IgD-negative memory B cell (primary cell): ENCODE data around the gene TEX19. TPM values are rescaled to one million over a fixed set of nuclear protein-coding genes. Genes with fewer than 3 reads are reported as not detected.
"Not testable (repeated sequence)": the region's sequence is repeated elsewhere in the genome, so short reads cannot be mapped to it uniquely, and the experiment has no call there.

Experiments used
- H3K27ac Mint-ChIP-seq, 3 donors: one replicate each; pipeline ENCODE4 v1.8.0; 2020 to 2022; ENCODE audit warnings: mild to moderate bottlenecking in 3 of 3, mixed read lengths in 3 of 3, moderate library complexity in 1 of 3
- H3K27me3 Mint-ChIP-seq: one replicate; pipeline ENCODE4 v1.8.0; 2021; ENCODE audit warnings: mixed read lengths
- H3K36me3 Mint-ChIP-seq: one replicate; pipeline ENCODE4 v1.8.0; 2020; ENCODE audit warnings: mild to moderate bottlenecking, mixed read lengths
- H3K4me1 Mint-ChIP-seq, 3 donors: one replicate each; pipeline ENCODE4 v1.8.0; 2020 to 2022; ENCODE audit warnings: mixed read lengths in 3 of 3, mild to moderate bottlenecking in 1 of 3
- H3K4me3 Mint-ChIP-seq, 4 donors: one replicate each; pipeline ENCODE4 v1.8.0; 2020 to 2022; ENCODE audit warnings: mild to moderate bottlenecking in 4 of 4, mixed read lengths in 4 of 4, moderate library complexity in 3 of 4
- H3K9me3 Mint-ChIP-seq, 3 donors: one replicate each; pipeline ENCODE4 v1.8.0; 2020 to 2021; ENCODE audit warnings: mixed read lengths in 3 of 3, mild to moderate bottlenecking in 1 of 3
- polyA plus RNA-seq: library from polyadenylated mRNA; unstranded; fragments of 300-500 nt; fragmentation: Illumina TruSeq; gene quantifications from one replicate; pipeline ENCODE4 v1.2.3, GENCODE V29; 2021

The TEX19 gene
- polyA plus RNA-seq, 1 donor from 2014 or later = 0.36 TPM

DNA sequence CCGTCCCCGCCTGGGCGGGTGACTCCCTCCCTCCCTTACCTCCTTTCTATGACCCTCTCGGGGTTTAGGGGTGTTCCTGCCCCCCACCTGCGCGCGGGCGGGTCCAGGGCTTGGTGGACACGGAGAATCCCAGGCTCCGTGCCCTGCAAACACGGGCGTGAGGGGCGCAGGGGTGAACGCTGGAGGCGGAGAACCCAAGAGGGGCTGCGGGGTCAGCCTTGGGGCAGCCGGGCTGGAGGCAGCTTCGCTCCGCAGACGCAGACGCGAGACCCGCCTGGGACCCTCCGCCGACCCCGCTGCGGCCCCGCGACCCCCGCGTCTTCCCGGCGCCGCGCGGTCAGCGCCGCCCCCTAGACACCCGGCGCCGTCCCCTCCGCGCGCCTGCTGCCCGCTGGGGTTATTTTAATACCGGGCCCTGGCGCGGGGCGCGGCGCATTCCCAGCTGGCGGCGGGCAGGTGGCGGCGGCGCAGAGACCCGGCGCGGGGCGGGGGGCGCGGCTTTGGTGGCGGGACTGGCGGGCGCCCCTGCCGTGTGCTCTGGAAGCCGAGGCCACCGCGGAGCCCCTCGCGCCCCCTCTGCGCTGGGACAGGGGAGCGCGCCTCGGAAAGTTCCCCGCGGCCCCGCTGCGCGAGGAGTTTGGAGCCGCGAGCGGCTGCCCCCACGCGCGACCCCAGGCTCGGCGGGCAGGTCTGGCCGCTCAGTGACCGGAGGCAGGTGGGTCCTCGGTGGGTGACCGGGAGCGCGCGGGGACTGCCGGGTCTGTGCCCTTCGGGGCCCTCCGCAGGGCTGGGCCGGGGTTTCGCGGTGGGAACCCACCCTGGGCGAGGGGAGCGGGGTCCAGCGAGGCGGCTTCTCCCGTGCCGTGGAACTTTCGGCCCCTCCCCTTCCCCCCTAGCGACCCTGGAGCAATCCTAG, 12.5 kb downstream of the TEX19 start, which contains the start of gene UTS2R:
Gene UTS2R, plus strand, starts transcription at position 433 of the 916 bp plus-strand sequence. CDS start 2,560 bp downstream, outside the sequence.
- Mint-ChIP-seq H3K9me3 (no peaks in the 10 kb centered on the region), H3K36me3 (no peaks in the 10 kb centered on the region), H3K27me3 (peaks cover 28% of the 10 kb centered on the region), H3K4me3 (peak within 1 kb of the TSS; percentile 73 to 89 (median 84)), H3K4me1 (peaks cover 5 to 25% (median 12%) of the 10 kb centered on the region in 3 donors), H3K27ac (peak within 1 kb of the TSS in 1 of 3 donors; percentile 47)

GRCh38 chr17:82372249-82373071, 13.4 kb downstream of the TEX19 start:
- peak overlapping the region in 1 of 3 donors; percentile 76 for H3K27ac Mint-ChIP-seq
- peaks cover 5 to 25% (median 12%) of the 10 kb centered on the region in 3 donors for H3K4me1 Mint-ChIP-seq
- peak overlapping the region; percentile 50 to 83 (median 69) for H3K4me3 Mint-ChIP-seq
- H3K27me3 Mint-ChIP-seq = peaks cover 28% of the 10 kb centered on the region
- H3K36me3 Mint-ChIP-seq = no peaks in the 10 kb centered on the region
- no peaks in the 10 kb centered on the region for H3K9me3 Mint-ChIP-seq

- Mint-ChIP-seq H3K4me1 (peaks cover 5 to 22% (median 12%) of the 10 kb centered on the region in 3 donors), H3K27ac (peak overlapping the region in 1 of 3 donors; percentile 76), H3K27me3 (peaks cover 30% of the 10 kb centered on the region), H3K4me3 (peak overlapping the region in 3 of 4 donors; percentile 6 to 81 (median 34))
- H3K9me3 Mint-ChIP-seq, H3K36me3 Mint-ChIP-seq: not testable (repeated sequence)
Observed at GRCh38 chr17:82373072-82373452, 14.0 kb downstream of the TEX19 start.

GRCh38 chr17:82373731-82374625, 14.9 kb downstream of the TEX19 start:
- peaks cover 33% of the 10 kb centered on the region for H3K27me3 Mint-ChIP-seq
- no peak overlapping the region for H3K27ac Mint-ChIP-seq
- peaks cover 5 to 21% (median 12%) of the 10 kb centered on the region in 3 donors for H3K4me1 Mint-ChIP-seq
- H3K4me3 Mint-ChIP-seq = no peak overlapping the region
- no peaks in the 10 kb centered on the region for H3K36me3 Mint-ChIP-seq
- no peaks in the 10 kb centered on the region for H3K9me3 Mint-ChIP-seq

GRCh38 chr17:82374626-82375331, 15.7 kb downstream of the TEX19 start:
- Mint-ChIP-seq H3K27ac (no peak overlapping the region), H3K9me3 (no peaks in the 10 kb centered on the region), H3K36me3 (no peaks in the 10 kb centered on the region), H3K4me1 (peaks cover 5 to 18% (median 12%) of the 10 kb centered on the region in 3 donors), H3K27me3 (peaks cover 30% of the 10 kb centered on the region), H3K4me3 (no peak overlapping the region)

DNA sequence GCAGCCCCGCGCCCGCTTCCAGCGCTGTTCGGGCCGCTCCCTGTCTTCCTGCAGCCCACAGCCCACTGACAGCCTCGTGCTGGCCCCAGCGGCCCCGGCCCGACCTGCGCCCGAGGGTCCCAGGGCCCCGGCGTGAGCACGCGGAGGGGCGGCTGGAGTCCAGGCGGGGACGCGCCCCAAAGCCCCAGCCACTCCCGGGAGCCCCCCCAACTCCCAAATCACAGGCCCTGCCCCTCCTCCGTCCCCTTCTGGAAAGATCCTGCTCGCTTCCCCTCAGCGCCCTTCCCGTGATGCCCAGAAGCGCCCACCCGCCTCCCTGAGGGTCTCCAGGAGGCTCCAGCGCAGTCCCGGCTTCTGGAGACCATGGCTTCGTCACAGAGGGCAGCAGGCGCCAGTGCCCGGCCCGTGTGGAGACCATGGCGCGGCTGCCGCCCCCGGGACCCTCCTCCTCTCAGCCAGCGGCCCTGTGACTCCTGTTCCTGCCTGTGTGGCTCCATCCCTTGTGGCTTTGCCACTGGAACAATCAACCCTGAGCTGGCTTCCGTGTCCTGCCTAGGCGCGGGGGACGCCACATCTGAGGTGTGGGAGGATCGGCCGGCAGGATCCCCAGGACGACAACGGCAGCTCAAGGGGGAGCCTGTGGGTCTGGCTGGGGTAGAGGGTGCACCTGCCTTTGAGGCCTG, 16.5 kb downstream of the TEX19 start:
- peaks cover 8 to 14% (median 9%) of the 10 kb centered on the region in 3 donors for H3K4me1 Mint-ChIP-seq
- H3K4me3 Mint-ChIP-seq = no peak overlapping the region
- no peak overlapping the region for H3K27ac Mint-ChIP-seq
- H3K27me3 Mint-ChIP-seq = peaks cover 26% of the 10 kb centered on the region
- no peaks in the 10 kb centered on the region for H3K9me3 Mint-ChIP-seq
- no peaks in the 10 kb centered on the region for H3K36me3 Mint-ChIP-seq

GRCh38 chr17:82376042-82376730, 17.1 kb downstream of the TEX19 start:
- Mint-ChIP-seq H3K27me3 (peaks cover 22% of the 10 kb centered on the region), H3K4me1 (peaks cover 6 to 8% (median 7%) of the 10 kb centered on the region in 3 donors), H3K36me3 (no peaks in the 10 kb centered on the region), H3K27ac (peak overlapping the region in 1 of 3 donors; percentile 31), H3K9me3 (no peaks in the 10 kb centered on the region), H3K4me3 (no peak overlapping the region)

GRCh38 chr17:82377294-82377693, 18.2 kb downstream of the TEX19 start:
- H3K4me1 Mint-ChIP-seq, H3K9me3 Mint-ChIP-seq, H3K4me3 Mint-ChIP-seq, H3K27ac Mint-ChIP-seq, H3K36me3 Mint-ChIP-seq: not testable (repeated sequence)
- peaks cover 27% of the 10 kb centered on the region for H3K27me3 Mint-ChIP-seq

DNA sequence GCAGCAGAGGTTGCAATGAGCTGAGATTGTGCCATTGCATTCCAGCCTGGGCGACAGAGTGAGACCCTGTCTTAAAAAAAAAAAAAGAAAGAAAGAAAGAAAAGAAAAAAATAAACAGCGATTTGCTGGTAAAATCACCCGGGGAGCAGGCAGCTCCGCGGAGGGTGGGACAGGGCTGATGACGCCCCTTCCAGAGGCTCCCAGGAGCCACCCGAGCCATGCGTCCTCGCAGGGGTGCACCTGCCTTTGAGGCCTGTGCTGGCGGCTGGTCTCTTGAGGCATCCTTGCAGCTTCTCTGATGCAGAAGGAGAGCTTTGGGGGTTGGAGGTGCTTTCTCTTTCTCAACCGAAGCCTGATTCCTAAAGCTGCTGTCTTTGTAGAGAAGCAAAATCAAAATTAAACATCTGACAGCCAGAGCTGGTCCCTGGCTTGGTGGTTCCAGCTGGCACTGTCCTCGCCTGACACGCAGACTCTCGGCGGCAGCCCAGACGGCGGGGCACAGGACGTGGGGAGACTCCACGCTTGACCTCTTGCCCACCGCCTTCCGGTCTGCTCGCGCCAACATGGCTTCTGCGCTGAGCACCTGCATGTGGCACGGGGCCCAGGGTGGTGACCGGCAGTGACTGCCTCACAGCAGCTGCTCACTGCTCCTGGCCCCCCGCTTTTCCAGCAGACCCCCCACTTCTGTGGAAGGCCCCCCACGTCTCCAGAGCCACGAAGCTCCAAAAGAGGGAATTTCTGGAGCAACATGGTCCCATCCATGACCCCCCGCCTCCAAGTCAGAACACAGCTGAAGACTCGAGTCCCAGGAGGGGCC, 19.1 kb downstream of the TEX19 start:
- Mint-ChIP-seq H3K27ac (no peak overlapping the region), H3K27me3 (peaks cover 19% of the 10 kb centered on the region), H3K4me3 (no peak overlapping the region), H3K36me3 (no peaks in the 10 kb centered on the region), H3K4me1 (peaks cover 2 to 5% (median 3%) of the 10 kb centered on the region in 3 donors), H3K9me3 (no peaks in the 10 kb centered on the region)

DNA sequence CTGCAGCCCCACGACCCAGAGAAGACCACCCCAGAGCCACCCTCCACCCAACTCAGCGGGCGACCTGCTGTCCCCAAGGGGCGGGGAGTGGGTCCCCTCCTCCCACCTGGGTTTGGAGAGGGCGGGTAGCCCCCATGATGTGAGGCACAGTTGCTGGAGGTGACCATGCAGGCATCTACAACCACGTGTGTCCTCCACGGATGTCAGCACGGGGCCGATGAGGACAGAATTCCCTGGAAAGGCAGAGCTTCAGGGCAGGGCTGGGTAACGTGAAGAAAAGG, 19.6 kb downstream of the TEX19 start:
- peaks cover 19% of the 10 kb centered on the region for H3K27me3 Mint-ChIP-seq
- H3K4me3 Mint-ChIP-seq = no peak overlapping the region
- no peaks in the 10 kb centered on the region for H3K9me3 Mint-ChIP-seq
- H3K27ac Mint-ChIP-seq = no peak overlapping the region
- H3K4me1 Mint-ChIP-seq = peaks cover 0 to 3% (median 2%) of the 10 kb centered on the region in 3 donors
- H3K36me3 Mint-ChIP-seq = no peaks in the 10 kb centered on the region

DNA sequence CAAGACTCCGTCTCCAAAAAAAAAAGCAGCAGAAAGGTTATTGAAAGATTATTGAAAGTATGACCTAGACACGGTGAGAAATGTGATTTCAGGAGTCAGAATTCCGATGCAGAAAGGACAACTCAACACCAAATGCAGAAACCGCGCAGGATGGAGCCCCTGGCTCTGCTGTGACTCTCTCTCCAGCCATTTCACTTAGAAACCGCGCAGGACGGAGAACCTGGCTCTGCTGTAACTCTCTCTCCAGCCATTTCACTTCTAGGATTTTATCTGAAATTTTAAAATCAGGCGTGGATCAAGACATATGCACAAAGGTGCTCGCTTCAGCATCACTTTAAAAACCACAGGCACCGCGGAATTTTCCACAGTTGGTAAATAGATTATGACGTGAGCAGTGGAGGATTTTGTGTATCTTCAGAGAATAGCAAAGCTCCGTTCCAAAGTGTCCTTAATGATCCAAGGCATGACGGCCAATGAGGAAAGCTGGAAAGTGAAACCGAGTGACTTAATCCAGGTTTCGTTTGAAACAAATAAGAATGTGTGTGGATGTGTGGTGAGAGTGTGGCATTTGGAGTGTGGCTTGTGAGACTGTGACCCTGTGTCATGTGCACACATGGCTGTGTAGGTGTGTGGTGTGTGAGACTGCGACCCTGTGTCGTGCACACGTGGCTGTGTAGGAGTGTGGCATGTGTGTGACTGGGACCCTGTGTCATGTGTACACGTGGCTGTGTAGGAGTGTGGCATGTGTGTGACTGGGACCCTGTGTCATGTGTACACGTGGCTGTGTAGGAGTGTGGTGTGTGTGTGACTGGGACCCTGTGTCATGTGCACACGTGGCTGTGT, 22.0 kb downstream of the TEX19 start:
- H3K4me3 Mint-ChIP-seq = peak overlapping the region in 1 of 4 donors; percentile 2
- H3K27ac Mint-ChIP-seq = peak overlapping the region in 1 of 3 donors; percentile 27
- H3K27me3 Mint-ChIP-seq = peaks cover 19% of the 10 kb centered on the region
- no peaks in the 10 kb centered on the region for H3K9me3 Mint-ChIP-seq
- no peaks in the 10 kb centered on the region for H3K36me3 Mint-ChIP-seq
- H3K4me1 Mint-ChIP-seq = peaks cover 0 to 3% (median 2%) of the 10 kb centered on the region in 3 donors

- not testable (repeated sequence) for H3K36me3 Mint-ChIP-seq, H3K4me1 Mint-ChIP-seq, H3K9me3 Mint-ChIP-seq
- peaks cover 15% of the 10 kb centered on the region for H3K27me3 Mint-ChIP-seq
- H3K27ac Mint-ChIP-seq = peak overlapping the region in 1 of 3 donors; percentile 27
- peak overlapping the region in 1 of 4 donors; percentile 2 for H3K4me3 Mint-ChIP-seq
Observed at GRCh38 chr17:82381703-82382009, 22.6 kb downstream of the TEX19 start.
